Measurements from ENCODE around the gene NUP160. TPM values are rescaled to one million over a fixed set of nuclear protein-coding genes. Genes with fewer than 3 reads are reported as not detected.

NUP160 gene
- polyA plus RNA-seq, 3 donors: 10.6 to 15.7 (median 10.9) TPM

DNA sequence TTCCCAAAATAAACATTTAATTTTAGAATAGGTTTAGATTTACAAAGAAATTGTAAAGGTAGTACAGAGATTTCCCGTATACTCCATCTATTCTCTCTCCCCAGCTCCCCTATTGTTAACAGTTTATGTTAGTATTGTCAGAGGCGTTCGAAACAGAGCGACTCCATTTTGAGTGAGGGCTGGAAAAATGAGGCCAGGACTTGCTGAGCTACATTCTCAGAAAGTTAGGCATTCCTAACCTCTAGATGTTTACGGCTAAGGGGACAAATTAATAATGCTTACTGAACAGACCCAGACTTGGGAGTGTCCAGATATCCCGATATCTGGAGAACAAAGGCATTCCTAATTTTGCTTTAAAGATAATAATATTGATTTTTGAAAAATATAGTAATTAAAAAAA, 12.4 kb upstream of the NUP160 start:
- H4K20me1 ChIP-seq (ENCODE audit: insufficient read depth, low read length): no peaks in the 10 kb centered on the region
- H3K27me3 ChIP-seq (ENCODE audit: control insufficient read depth in 2 of 2, insufficient read depth in 2 of 2, low read length in 2 of 2): no peaks in the 10 kb centered on the region
- WGBS (ENCODE audit: insufficient coverage): 100% methylated on average over 3 of the region's 6 CpGs
- Mint-ChIP-seq H3K36me3 (no peaks in the 10 kb centered on the region), H3K9me3 (no peaks in the 10 kb centered on the region), H3K27me3 (ENCODE audit: low read depth in 3 of 3) (peaks cover 0 to 3% (median 2%) of the 10 kb centered on the region in 3 donors), H3K27ac (no peak overlapping the region), H3K4me1 (peaks cover 38% of the 10 kb centered on the region), H3K4me3 (no peak overlapping the region)
- H3K4me1 ChIP-seq (ENCODE audit: control insufficient read depth in 1 of 2, insufficient read depth in 2 of 2, low read length in 2 of 2): peaks cover 26 to 43% of the 10 kb centered on the region in 2 donors
- no peaks in the 10 kb centered on the region for H3K36me3 ChIP-seq (replicated peaks in 1 of 2; ENCODE audit: control insufficient read depth in 1 of 2, insufficient read depth in 2 of 2, low read length in 2 of 2)
- no peak overlapping the region for H3K4me2 ChIP-seq (replicated peaks; ENCODE audit: extremely low read depth, low read length, poor library complexity, severe bottlenecking)
- no peaks in the 10 kb centered on the region for H3K9me3 ChIP-seq (replicated peaks in 1 of 2; ENCODE audit: control insufficient read depth in 1 of 2, insufficient read depth in 1 of 2, low read length in 2 of 2)
- DNase-seq: no peak
- H2AFZ ChIP-seq (ENCODE audit: insufficient read depth, low read depth, low read length, poor library complexity, severe bottlenecking): no peak overlapping the region
- H3K79me2 ChIP-seq (ENCODE audit: insufficient read depth, low read length): no peaks in the 10 kb centered on the region
- H3K9ac ChIP-seq (ENCODE audit: insufficient read depth, low read length, poor library complexity, severe bottlenecking): no peak overlapping the region
- H3K27ac ChIP-seq (ENCODE audit: low read depth in 1 of 2, low read length in 2 of 2): no peak overlapping the region
- intact Hi-C loops (cut with micrococcal nuclease): no loop called here
- TF ChIP-seq, protein P1, sequence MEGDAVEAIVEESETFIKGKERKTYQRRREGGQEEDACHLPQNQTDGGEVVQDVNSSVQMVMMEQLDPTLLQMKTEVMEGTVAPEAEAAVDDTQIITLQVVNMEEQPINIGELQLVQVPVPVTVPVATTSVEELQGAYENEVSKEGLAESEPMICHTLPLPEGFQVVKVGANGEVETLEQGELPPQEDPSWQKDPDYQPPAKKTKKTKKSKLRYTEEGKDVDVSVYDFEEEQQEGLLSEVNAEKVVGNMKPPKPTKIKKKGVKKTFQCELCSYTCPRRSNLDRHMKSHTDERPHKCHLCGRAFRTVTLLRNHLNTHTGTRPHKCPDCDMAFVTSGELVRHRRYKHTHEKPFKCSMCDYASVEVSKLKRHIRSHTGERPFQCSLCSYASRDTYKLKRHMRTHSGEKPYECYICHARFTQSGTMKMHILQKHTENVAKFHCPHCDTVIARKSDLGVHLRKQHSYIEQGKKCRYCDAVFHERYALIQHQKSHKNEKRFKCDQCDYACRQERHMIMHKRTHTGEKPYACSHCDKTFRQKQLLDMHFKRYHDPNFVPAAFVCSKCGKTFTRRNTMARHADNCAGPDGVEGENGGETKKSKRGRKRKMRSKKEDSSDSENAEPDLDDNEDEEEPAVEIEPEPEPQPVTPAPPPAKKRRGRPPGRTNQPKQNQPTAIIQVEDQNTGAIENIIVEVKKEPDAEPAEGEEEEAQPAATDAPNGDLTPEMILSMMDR (IDR thresholded peaks at IDR 0.05): no peak
- H3K4me3 ChIP-seq (replicated peaks in 1 of 3; ENCODE audit: low read depth in 2 of 3, low read length in 3 of 3): no peak overlapping the region

DNA sequence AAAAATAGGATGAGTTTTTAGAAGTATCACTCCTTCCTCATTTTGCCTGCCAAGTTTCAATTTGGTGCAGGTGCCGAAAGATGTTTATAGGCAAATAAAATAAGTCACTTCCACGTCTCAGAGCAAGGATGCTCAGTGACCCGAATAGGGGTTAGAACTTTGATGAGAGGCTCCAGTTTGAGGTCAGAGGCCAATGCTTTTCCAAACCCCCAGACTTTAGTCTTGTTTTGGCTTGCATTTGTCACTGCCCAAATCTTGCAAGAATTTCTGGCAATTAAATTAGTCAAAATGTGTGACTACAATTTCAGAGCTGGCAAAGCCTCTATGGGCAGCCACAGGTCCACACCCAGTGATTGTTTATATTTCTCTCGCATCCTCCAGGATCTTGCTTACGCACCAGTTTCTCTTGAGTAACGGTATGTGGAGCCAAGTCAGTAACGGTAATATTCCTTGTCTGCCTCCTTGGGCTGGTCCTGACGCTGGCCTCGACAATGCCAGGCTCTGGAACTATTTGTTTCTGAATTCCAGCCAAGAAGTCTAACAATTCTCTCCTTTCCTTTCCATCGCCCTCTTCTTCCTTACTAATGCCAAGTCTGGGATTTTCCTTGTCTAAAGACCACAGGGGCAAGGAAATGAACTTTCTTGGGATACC, 9.9 kb upstream of the NUP160 start:
- no peak overlapping the region for H3K27ac ChIP-seq (ENCODE audit: low read depth in 1 of 2, low read length in 2 of 2)
- 87% methylated on average over 8 of the region's 10 CpGs for WGBS (ENCODE audit: insufficient coverage)
- peak overlapping the region in 1 of 7 donors; percentile 77 for H3K27ac Mint-ChIP-seq
- H3K27me3 ChIP-seq (ENCODE audit: control insufficient read depth in 2 of 2, insufficient read depth in 2 of 2, low read length in 2 of 2): no peaks in the 10 kb centered on the region
- no peaks in the 10 kb centered on the region for H3K36me3 Mint-ChIP-seq
- peaks cover 3 to 18% of the 10 kb centered on the region in 2 donors for H3K4me1 ChIP-seq (ENCODE audit: control insufficient read depth in 1 of 2, insufficient read depth in 2 of 2, low read length in 2 of 2)
- H4K20me1 ChIP-seq (ENCODE audit: insufficient read depth, low read length): no peaks in the 10 kb centered on the region
- no peaks in the 10 kb centered on the region for H3K79me2 ChIP-seq (ENCODE audit: insufficient read depth, low read length)
- no peak for DNase-seq
- peaks cover 19% of the 10 kb centered on the region for H3K4me1 Mint-ChIP-seq
- H3K36me3 ChIP-seq (replicated peaks in 1 of 2; ENCODE audit: control insufficient read depth in 1 of 2, insufficient read depth in 2 of 2, low read length in 2 of 2): no peaks in the 10 kb centered on the region
- H3K4me3 Mint-ChIP-seq: no peak overlapping the region
- H3K27me3 Mint-ChIP-seq (ENCODE audit: low read depth in 3 of 3): peaks cover 0 to 3% (median 2%) of the 10 kb centered on the region in 3 donors
- no peak overlapping the region for H3K4me3 ChIP-seq (replicated peaks in 1 of 3; ENCODE audit: low read depth in 2 of 3, low read length in 3 of 3)
- TF ChIP-seq, protein P1 (IDR thresholded peaks at IDR 0.05): no peak
- intact Hi-C loops (cut with micrococcal nuclease): no loop called here
- no peak overlapping the region for H3K4me2 ChIP-seq (replicated peaks; ENCODE audit: extremely low read depth, low read length, poor library complexity, severe bottlenecking)
- no peaks in the 10 kb centered on the region for H3K9me3 ChIP-seq (replicated peaks in 1 of 2; ENCODE audit: control insufficient read depth in 1 of 2, insufficient read depth in 1 of 2, low read length in 2 of 2)
- H3K9ac ChIP-seq (ENCODE audit: insufficient read depth, low read length, poor library complexity, severe bottlenecking): no peak overlapping the region
- H2AFZ ChIP-seq (ENCODE audit: insufficient read depth, low read depth, low read length, poor library complexity, severe bottlenecking): peak overlapping the region; percentile 37
- H3K9me3 Mint-ChIP-seq: no peaks in the 10 kb centered on the region
